IMR-90 (cell line): ENCODE measurements around the gene SCP2D1. TPM values are rescaled to one million over a fixed set of nuclear protein-coding genes. Genes with fewer than 3 reads are reported as not detected.

Experiments
- ATAC-seq: fragments of 200-7000 bp; cut with Tn5 transposase; 2 replicates; pipeline ENCODE4 v1.9.1; 2020; ENCODE audit warnings: low read depth, mild to moderate bottlenecking, moderate library complexity
- BruUV-seq: library from RNA; stranded (reverse); fragments of 400-500 nt; replicated peaks from 2 replicates; lab custom pipeline; 2021; lab: Mats Ljungman, UMichigan
- CTCF ChIA-PET: fragments of 300-600 bp; formaldehyde crosslinking; extraction: SDS; loops from one replicate; lab custom pipeline; 2021; ENCODE audit warnings: antibody characterized with exemption; lab: Yijun Ruan, JAX
- POLR2A ChIA-PET: fragments of 300-600 bp; sonication (Branson Sonifier 250); formaldehyde crosslinking; loops from one replicate; lab custom pipeline; 2022; ENCODE audit warnings: antibody characterized with exemption; ENCODE audit not compliant: unreplicated experiment; lab: Charles Lee
- DNase-seq: peaks from one replicate; pipeline ENCODE4 v3.0.0; 2013
- H2AFZ ChIP-seq: replicated peaks from 2 replicates; pipeline ENCODE3; 2013; ENCODE audit warnings: low read length, mild to moderate bottlenecking; ENCODE audit not compliant: poor library complexity
- H2AK5ac ChIP-seq: 2 replicates; pipeline ENCODE4 v1.6.1; 2013; ENCODE audit warnings: low read depth, low read length, inconsistent platforms
- H2AK9ac ChIP-seq: replicated peaks from 2 replicates; pipeline ENCODE3; 2013; ENCODE audit warnings: mild to moderate bottlenecking, low read depth, low read length, moderate library complexity; ENCODE audit not compliant: poor library complexity
- H2BK120ac ChIP-seq: 2 replicates; pipeline ENCODE4 v1.6.1; 2013; ENCODE audit warnings: low read depth, low read length, inconsistent platforms
- H2BK15ac ChIP-seq: 3 replicates; pipeline ENCODE4 v1.6.1; 2013; ENCODE audit warnings: low read depth, low read length, inconsistent platforms
- H2BK20ac ChIP-seq: 2 replicates; pipeline ENCODE4 v1.6.1; 2013; ENCODE audit warnings: low read depth, mild to moderate bottlenecking, inconsistent platforms, low read length, moderate library complexity
- H2BK5ac ChIP-seq: 2 replicates; pipeline ENCODE4 v1.6.1; 2013; ENCODE audit warnings: mild to moderate bottlenecking, low read depth, low read length, inconsistent platforms; ENCODE audit not compliant: poor library complexity, severe bottlenecking
- H3K14ac ChIP-seq: replicated peaks from 2 replicates; pipeline ENCODE4 v1.6.1; 2013; ENCODE audit warnings: low read depth, low read length, inconsistent platforms
- H3K18ac ChIP-seq: 2 replicates; pipeline ENCODE4 v1.6.1; 2013; ENCODE audit warnings: low read depth, low read length, control low read depth
- H3K23ac ChIP-seq: 2 replicates; pipeline ENCODE4 v1.6.1; 2013; ENCODE audit warnings: low read depth, low read length, inconsistent platforms
- H3K27ac ChIP-seq: 2 replicates; pipeline ENCODE4 v1.5.1; 2013; ENCODE audit warnings: mild to moderate bottlenecking, control low read depth, low read length; ENCODE audit not compliant: insufficient read depth
- H3K27me3 ChIP-seq: 2 replicates; pipeline ENCODE4 v1.6.1; 2013; ENCODE audit warnings: low read length; ENCODE audit not compliant: control insufficient read depth, insufficient read depth
- H3K36me3 ChIP-seq: 2 replicates; pipeline ENCODE4 v1.6.1; 2013; ENCODE audit warnings: low read length, mixed read lengths; ENCODE audit not compliant: control insufficient read depth, insufficient read depth
- H3K4ac ChIP-seq: 2 replicates; pipeline ENCODE4 v1.6.1; 2013; ENCODE audit warnings: low read depth, low read length, inconsistent platforms
- H3K4me1 ChIP-seq: 2 replicates; pipeline ENCODE4 v1.6.1; 2013; ENCODE audit warnings: low read length, mixed read lengths; ENCODE audit not compliant: control insufficient read depth, insufficient read depth
- H3K4me2 ChIP-seq: 2 replicates; pipeline ENCODE4 v1.6.1; 2013; ENCODE audit warnings: low read depth, mild to moderate bottlenecking, control low read depth, low read length, moderate library complexity
- H3K4me3 ChIP-seq: 2 replicates; pipeline ENCODE4 v1.5.1; 2013; ENCODE audit warnings: low read depth, mild to moderate bottlenecking, control low read depth, low read length, moderate library complexity; ENCODE audit not compliant: insufficient read depth
- H3K56ac ChIP-seq: 2 replicates; pipeline ENCODE4 v1.6.1; 2013; ENCODE audit warnings: low read length, inconsistent platforms; ENCODE audit not compliant: insufficient read depth; ENCODE audit errors: extremely low read depth
- H3K79me1 ChIP-seq, 2 experiments: 2 replicates each; pipeline ENCODE4 v1.6.1; 2013; ENCODE audit warnings: low read length in 2 of 2, inconsistent platforms in 1 of 2, low read depth in 1 of 2
- H3K9ac ChIP-seq: 2 replicates; pipeline ENCODE4 v1.6.1; 2013; ENCODE audit warnings: low read depth, low read length, control low read depth
- H3K9me1 ChIP-seq: 2 replicates; pipeline ENCODE4 v1.6.1; 2013; ENCODE audit warnings: low read length, inconsistent platforms; ENCODE audit not compliant: insufficient read depth
- H3K9me3 ChIP-seq: 2 replicates; pipeline ENCODE4 v1.6.1; 2013; ENCODE audit warnings: low read length; ENCODE audit not compliant: control insufficient read depth, insufficient read depth
- H4K20me1 ChIP-seq: 2 replicates; pipeline ENCODE4 v1.6.1; 2013; ENCODE audit warnings: low read length, inconsistent platforms; ENCODE audit not compliant: insufficient read depth
- H4K5ac ChIP-seq: 2 replicates; pipeline ENCODE4 v1.6.1; 2013; ENCODE audit warnings: mild to moderate bottlenecking, low read depth, low read length, control low read depth
- H4K8ac ChIP-seq, 2 experiments: 2 replicates each; pipeline ENCODE4 v1.6.1; 2013; ENCODE audit warnings: low read depth in 2 of 2, low read length in 2 of 2, control low read depth in 1 of 2, inconsistent platforms in 1 of 2
- H4K91ac ChIP-seq: 2 replicates; pipeline ENCODE4 v1.6.1; 2013; ENCODE audit warnings: low read depth, low read length, inconsistent platforms; ENCODE audit not compliant: insufficient read depth
- CEBPB ChIP-seq: IDR thresholded peaks from 2 replicates; pipeline ENCODE4 v1.6.1; 2012; ENCODE audit warnings: low read depth, low read length, improper control_type of control experiment
- CHD1 ChIP-seq: IDR thresholded peaks from 2 replicates; pipeline ENCODE4 v1.6.1; 2012; ENCODE audit warnings: low read depth, low read length, improper control_type of control experiment
- ELK1 ChIP-seq: fragments of 150-350 bp; IDR thresholded peaks from 2 replicates; pipeline ENCODE4 v1.6.1; 2016; ENCODE audit warnings: low read depth, mild to moderate bottlenecking, low read length, moderate library complexity, borderline replicate concordance
- MAFK ChIP-seq: IDR thresholded peaks from 2 replicates; pipeline ENCODE4 v1.6.1; 2012; ENCODE audit warnings: low read depth, low read length, improper control_type of control experiment
- MAZ ChIP-seq: IDR thresholded peaks from 2 replicates; pipeline ENCODE4 v1.6.1; 2012; ENCODE audit warnings: low read depth, mild to moderate bottlenecking, low read length, improper control_type of control experiment, moderate library complexity, borderline replicate concordance
- NFE2L2 ChIP-seq: fragments of 150-350 bp; IDR thresholded peaks from 2 replicates; pipeline ENCODE4 v1.6.1; 2016; ENCODE audit warnings: low read depth, mild to moderate bottlenecking, low read length
- RAD21 ChIP-seq: IDR thresholded peaks from 2 replicates; pipeline ENCODE4 v1.6.1; 2012; ENCODE audit warnings: low read length, improper control_type of control experiment
- WGBS, 2 experiments: methylation state at CpG; one replicate each; pipeline versions ENCODE4 v1.1.5 to v1.1.7; 2013; ENCODE audit warnings: missing lambda C conversion rate in 2 of 2; ENCODE audit not compliant: insufficient read length in 1 of 2; ENCODE audit errors: extremely low coverage in 2 of 2; 5-methylcytosine and 5-hydroxymethylcytosine counted together
- dilution Hi-C: fragments of 300-500 bp; cut with HindIII; formaldehyde crosslinking; loops from one replicate; pipeline ENCODE4 v1.14.3; 2018; ENCODE audit warnings: low sequenced_read_pairs; ENCODE audit not compliant: unreplicated experiment
- in situ Hi-C: fragments of 300-500 bp; cut with MboI; formaldehyde crosslinking; loops from 3 replicates; pipeline ENCODE4 v1.14.3; 2019; ENCODE audit warnings: low sequenced_read_pairs, inconsistent platforms, mixed read lengths
- intact Hi-C: fragments of 100-400 bp; cut with micrococcal nuclease; formaldehyde crosslinking; loops from 2 replicates; pipeline ENCODE4 v1.10.0; 2022
- polyA plus RNA-seq, 3 experiments: library from polyadenylated mRNA; depleted of rRNA; stranded (reverse); fragments of >200 nt; gene quantifications; 2 replicates each; pipeline ENCODE4 v1.2.3, GENCODE V29; 2012; ENCODE audit warnings: low replicate concordance in 1 of 3
- total RNA-seq: library from RNA; depleted of rRNA; stranded (reverse); fragments of >200 nt; gene quantifications from 2 replicates; pipeline ENCODE4 v1.2.3, GENCODE V29; 2012
- TF ChIP-seq, protein P1 (sequence below): fragments of 150-350 bp; IDR thresholded peaks from 2 replicates; pipeline ENCODE4 v1.6.1; 2017; ENCODE audit warnings: mild to moderate bottlenecking, antibody characterized with exemption, low read length, low read depth

The SCP2D1 gene
- total and polyA plus RNA-seq, 2 of the 4 experiments (the other 2 are of a cell fraction): not detected

DNA sequence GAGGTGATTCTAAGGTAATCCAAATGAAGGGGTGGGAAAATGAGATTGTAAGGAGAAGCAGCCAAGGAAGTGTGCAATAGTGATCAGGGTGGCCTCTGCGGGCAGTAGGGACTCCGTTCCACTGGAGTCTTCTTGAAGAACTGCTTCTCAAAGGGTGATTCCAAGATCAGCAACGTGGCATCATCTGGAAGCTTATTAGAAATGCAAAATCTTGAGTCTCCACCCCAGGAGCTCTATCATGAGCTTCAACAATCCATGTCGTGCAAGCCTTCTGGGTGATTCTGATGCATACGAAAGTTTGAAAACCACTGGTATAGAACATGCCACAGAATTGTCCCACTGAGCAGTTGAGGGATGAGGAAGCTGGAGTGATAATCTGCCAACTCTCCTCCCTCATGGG is 31.4 kb downstream of the SCP2D1 start:
- Histone ChIP-seq H3K14ac (no peak overlapping the region), H2BK20ac (no peak overlapping the region), H4K91ac (no peak overlapping the region), H3K79me1 (no peaks in the 10 kb centered on the region), H2AK5ac (no peak overlapping the region), H3K9me3 (no peaks in the 10 kb centered on the region), H3K9ac (no peak overlapping the region), H3K4me1 (no peaks in the 10 kb centered on the region), H4K20me1 (no peaks in the 10 kb centered on the region), H2BK15ac (no peak overlapping the region), H3K56ac (no peak overlapping the region), H3K27ac (no peak overlapping the region), H3K36me3 (no peaks in the 10 kb centered on the region), H4K8ac (no peak overlapping the region), H3K18ac (no peak overlapping the region), H3K4me2 (no peak overlapping the region), H2AFZ (no peak overlapping the region), H2BK120ac (no peak overlapping the region), H4K5ac (no peak overlapping the region), H2BK5ac (no peak overlapping the region), H3K4ac (no peak overlapping the region), H2AK9ac (no peak overlapping the region), H3K9me1 (no peaks in the 10 kb centered on the region), H3K4me3 (no peak overlapping the region), H3K23ac (no peak overlapping the region), H3K27me3 (no peaks in the 10 kb centered on the region)
- intact Hi-C loops (no loop called here), dilution Hi-C loops (no loop called here), in situ Hi-C loops (no loop called here)
- CTCF ChIA-PET: no interaction called here
- POLR2A ChIA-PET: no interaction called here
- TF ChIP-seq, protein P1, sequence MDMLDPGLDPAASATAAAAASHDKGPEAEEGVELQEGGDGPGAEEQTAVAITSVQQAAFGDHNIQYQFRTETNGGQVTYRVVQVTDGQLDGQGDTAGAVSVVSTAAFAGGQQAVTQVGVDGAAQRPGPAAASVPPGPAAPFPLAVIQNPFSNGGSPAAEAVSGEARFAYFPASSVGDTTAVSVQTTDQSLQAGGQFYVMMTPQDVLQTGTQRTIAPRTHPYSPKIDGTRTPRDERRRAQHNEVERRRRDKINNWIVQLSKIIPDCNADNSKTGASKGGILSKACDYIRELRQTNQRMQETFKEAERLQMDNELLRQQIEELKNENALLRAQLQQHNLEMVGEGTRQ: no peak
- TF ChIP-seq ELK1 (no peak), MAFK (no peak), NFE2L2 (no peak), MAZ (no peak), CEBPB (no peak), CHD1 (no peak), RAD21 (no peak)
- ATAC-seq (no peak), DNase-seq (no peak)
- no TSS peak for BruUV-seq
- 56% methylated on average over 3 of the region's 5 CpGs; no CpG with 5 or more reads in 1 of the 2 experiments for WGBS, 2 experiments
